ENCODE measurements around the gene SMYD1. TPM values are rescaled to one million over a fixed set of nuclear protein-coding genes. Genes with fewer than 3 reads are reported as not detected.

Gene SMYD1
- total RNA-seq, 2 experiments from 2014 or later: not detected

- CTCF ChIA-PET: interaction anchor here (1.0 to 2.7 kb wide), 4 partner anchors 9 to 106 kb away, joined by 3 to 26 read pairs (median 6); no protein-coding TSS in a partner anchor
- Mint-ChIP-seq H3K4me1 (ENCODE audit: low read depth) (no peaks in the 10 kb centered on the region), H3K27ac (no peak overlapping the region), H3K4me3 (no peak overlapping the region), H3K27me3 (no peaks in the 10 kb centered on the region), H3K9me3 (no peaks in the 10 kb centered on the region), H3K36me3 (ENCODE audit: low read depth) (no peaks in the 10 kb centered on the region)
- Histone ChIP-seq H3K9me3 (ENCODE audit: control insufficient read depth in 1 of 2, insufficient read depth in 1 of 2, low read length in 2 of 2) (no peaks in the 10 kb centered on the region), H3K4me3 (ENCODE audit: low read length) (no peak overlapping the region), H3K27me3 (ENCODE audit: control insufficient read depth in 1 of 2, insufficient read depth in 2 of 2, low read length in 2 of 2) (no peaks in the 10 kb centered on the region), H3K4me1 (ENCODE audit: insufficient read depth, low read length) (peaks cover 2% of the 10 kb centered on the region), H3K27ac (ENCODE audit: low read depth in 1 of 2, low read length in 2 of 2) (no peak overlapping the region), H3K36me3 (ENCODE audit: insufficient read depth, low read length) (no peaks in the 10 kb centered on the region)
- intact Hi-C loops (cut with DNase I, micrococcal nuclease): loop anchor here (1.0 to 10.0 kb wide), 3 partner anchors 100 to 158 kb away; no protein-coding TSS in a partner anchor
- DNase-seq (no peak), ATAC-seq (ENCODE audit: poor library complexity) (no peak)
- no peak for TF ChIP-seq CTCF (IDR thresholded peaks at IDR 0.05)
- POLR2A ChIA-PET: interaction anchor here (1.4 kb wide), 1 partner anchor 100 kb away, joined by 11 read pairs; no protein-coding TSS in a partner anchor
Measured at GRCh38 chr2:88160517-88160916, 92.9 kb downstream of the SMYD1 start.

- ATAC-seq (ENCODE audit: poor library complexity) (no peak), DNase-seq (no peak)
- H3K4me1 ChIP-seq (ENCODE audit: insufficient read depth, low read length): peaks cover 2% of the 10 kb centered on the region
- TF ChIP-seq CTCF (IDR thresholded peaks at IDR 0.05): no peak
- no peaks in the 10 kb centered on the region for H3K36me3 ChIP-seq (ENCODE audit: insufficient read depth, low read length)
- H3K9me3 ChIP-seq (ENCODE audit: control insufficient read depth in 1 of 2, insufficient read depth in 1 of 2, low read length in 2 of 2): no peaks in the 10 kb centered on the region
- no peaks in the 10 kb centered on the region for H3K27me3 ChIP-seq (ENCODE audit: control insufficient read depth in 1 of 2, insufficient read depth in 2 of 2, low read length in 2 of 2)
- Mint-ChIP-seq H3K27me3 (no peaks in the 10 kb centered on the region), H3K4me1 (ENCODE audit: low read depth) (no peaks in the 10 kb centered on the region), H3K9me3 (no peaks in the 10 kb centered on the region), H3K27ac (no peak overlapping the region), H3K4me3 (no peak overlapping the region), H3K36me3 (ENCODE audit: low read depth) (no peaks in the 10 kb centered on the region)
- POLR2A ChIA-PET: no interaction called here
- CTCF ChIA-PET: no interaction called here
- intact Hi-C loops (cut with DNase I, micrococcal nuclease): loop anchor here (5.0 to 10.0 kb wide), 2 partner anchors 157 to 159 kb away; no protein-coding TSS in a partner anchor
- no peak overlapping the region for H3K4me3 ChIP-seq (ENCODE audit: low read length)
- H3K27ac ChIP-seq (ENCODE audit: low read depth in 1 of 2, low read length in 2 of 2): no peak overlapping the region
Measured at GRCh38 chr2:88161446-88162244, 94.0 kb downstream of the SMYD1 start.

Small RNA genes within 50 kb of the gene (microRNA-seq; reads per million reads assigned to microRNA genes)
- not detected for gene MIR4780 (ENCODE audit: borderline microRNAs expressed, borderline replicate concordance)

Other genes starting within 250 kb of the SMYD1 start
- 10 to 100 TPM in 1 of 2 experiments, 1 to 10 TPM in 1; 8.1 to 10.6 TPM for gene RGPD2, start 242.0 kb upstream of the SMYD1 start, total RNA-seq
- gene RNU2-63P, start 51.3 kb upstream of the SMYD1 start, total RNA-seq: 1 to 10 TPM; 2.6 to 3.1 TPM
- 1 to 10 TPM; 3.0 to 3.2 TPM for gene KRCC1, start 12.0 kb upstream of the SMYD1 start, total RNA-seq
- gene FABP1, start 60.2 kb downstream of the SMYD1 start, total RNA-seq: not detected
- under 1 TPM; 0.39 to 0.85 TPM for gene THNSL2, start 102.5 kb downstream of the SMYD1 start, total RNA-seq